ENCODE data around the gene SLMAP. TPM values are rescaled to one million over a fixed set of nuclear protein-coding genes. Genes with fewer than 3 reads are reported as not detected.

SLMAP gene
- total and polyA plus RNA-seq, 10 donors = 7.8 to 77.3 (median 62.9) TPM

DNA sequence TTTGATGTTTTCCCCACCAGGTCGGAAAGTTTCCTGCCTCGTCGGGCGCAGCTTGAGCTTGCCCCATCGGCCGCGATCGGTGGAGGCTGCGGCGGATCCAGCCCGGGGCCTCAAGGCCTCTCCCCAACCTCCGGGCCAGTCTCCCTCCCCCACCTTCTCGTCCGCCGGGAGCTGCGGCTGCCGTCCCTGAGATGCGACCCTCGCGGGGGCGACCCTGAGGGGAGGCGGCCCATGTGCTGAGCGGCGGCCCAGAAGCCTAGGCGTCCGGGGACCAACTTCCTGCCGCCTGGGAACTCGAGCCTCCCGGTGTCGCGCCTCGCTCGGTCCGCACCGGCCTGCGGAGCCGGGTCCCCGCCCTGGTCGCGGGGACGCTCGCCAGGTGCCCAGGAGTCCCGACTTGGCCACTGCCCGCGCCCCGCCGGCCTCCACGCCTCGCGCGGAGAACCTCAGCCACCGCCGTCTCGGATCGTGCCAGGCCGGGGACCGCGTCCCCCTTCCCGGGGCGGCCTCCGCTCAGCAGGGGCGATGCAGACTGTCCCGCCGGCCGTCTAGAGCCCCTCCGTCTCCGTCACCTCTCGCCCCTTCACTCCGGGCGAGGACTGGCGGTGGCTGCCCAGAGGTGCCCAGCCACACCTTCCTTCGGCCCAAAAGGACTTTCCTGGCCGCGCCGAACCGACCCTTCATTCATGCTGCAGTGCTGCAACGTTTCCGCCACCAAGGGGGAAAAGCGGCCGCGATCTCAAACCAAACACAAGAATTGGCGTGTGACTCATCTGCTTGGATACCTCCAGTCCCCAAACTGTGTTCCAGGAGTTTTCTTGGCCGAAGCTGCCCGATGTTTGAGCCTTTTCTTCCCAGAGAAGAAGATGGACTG, 656 bp downstream of the SLMAP start:
- WGBS, 5 donors = 0 to 2% (median 0%) methylated on average over 40 to 84 of the region's 84 CpGs
- Histone ChIP-seq H3K9me3 (no peaks in the 10 kb centered on the region), H3K27ac (peak overlapping the region; percentile 86 to 94 (median 90)), H3K27me3 (replicated peaks in 1 of 7) (no peaks in the 10 kb centered on the region), H3K36me3 (peaks cover 0 to 31% (median 0%) of the 10 kb centered on the region in 6 donors), H3K4me3 (peak overlapping the region; percentile 87 to 98 (median 94)), H3K4me1 (peaks cover 40 to 56% (median 50%) of the 10 kb centered on the region in 6 donors)
- intact Hi-C loops (cut with DNase I; ENCODE audit: low total_unique reads) = loop anchor here (10.0 kb wide), 2 partner anchors 62 to 162 kb away; partner anchors contain the start of genes ARF4 and DENND6A
- TF ChIP-seq POLR2A (IDR thresholded peaks at IDR 0.05) (no peak), CTCF (IDR thresholded peaks at IDR 0.05 in 8 of 11, conservative IDR thresholded peaks at IDR 0.05 in 3 of 11) (no peak), POLR2AphosphoS5 (IDR thresholded peaks at IDR 0.05) (peak in 1 of 3 donors; percentile 11)
- peak; percentile 92 for DNase-seq

- intact Hi-C loops (cut with DNase I; ENCODE audit: low total_unique reads) = loop anchor here (10.0 kb wide), 2 partner anchors 63 to 163 kb away; partner anchors contain the start of genes ARF4 and DENND6A
- Histone ChIP-seq H3K27me3 (replicated peaks in 1 of 7) (no peaks in the 10 kb centered on the region), H3K27ac (peak overlapping the region in 1 of 8 donors; percentile 87), H3K4me1 (peaks cover 40 to 65% (median 54%) of the 10 kb centered on the region in 6 donors), H3K36me3 (peaks cover 0 to 39% (median 0%) of the 10 kb centered on the region in 6 donors), H3K9me3 (no peaks in the 10 kb centered on the region), H3K4me3 (peak overlapping the region; percentile 87 to 98 (median 94))
- TF ChIP-seq POLR2A (IDR thresholded peaks at IDR 0.05) (no peak), POLR2AphosphoS5 (IDR thresholded peaks at IDR 0.05) (no peak), CTCF (IDR thresholded peaks at IDR 0.05 in 8 of 11, conservative IDR thresholded peaks at IDR 0.05 in 3 of 11) (no peak)
- DNase-seq = peak; percentile 79
- 62 to 83% (median 63%) methylated on average over 26 of the region's 26 CpGs for WGBS, 5 donors
Observed at GRCh38 chr3:57757642-57758297, 1.7 kb downstream of the SLMAP start.

DNA sequence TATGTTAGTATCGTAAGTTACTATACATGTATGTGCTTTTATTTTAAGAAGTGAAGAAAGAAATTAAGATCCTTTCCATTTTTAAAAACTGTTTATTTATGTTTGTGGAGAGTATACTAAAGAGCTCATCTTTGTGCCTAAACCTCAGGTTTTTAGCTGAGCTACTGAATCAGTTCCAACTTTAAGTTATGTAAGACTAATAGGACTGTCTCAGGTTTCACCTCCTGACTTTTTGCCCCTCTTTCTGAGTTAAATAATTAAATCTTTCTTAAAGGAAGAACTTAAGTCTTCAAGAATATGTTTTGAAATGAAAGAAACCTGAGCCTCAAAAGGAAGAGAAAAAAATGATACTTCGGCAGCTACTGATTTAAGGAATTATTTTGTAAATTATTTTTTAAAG, 2.6 kb downstream of the SLMAP start:
- WGBS, 5 donors = 84 to 94% (median 87%) methylated on average over 2 of the region's 2 CpGs
- Histone ChIP-seq H3K4me1 (peaks cover 40 to 74% (median 62%) of the 10 kb centered on the region in 6 donors), H3K27ac (no peak overlapping the region), H3K36me3 (peaks cover 0 to 48% (median 0%) of the 10 kb centered on the region in 6 donors), H3K27me3 (replicated peaks in 1 of 7) (no peaks in the 10 kb centered on the region), H3K4me3 (peak overlapping the region in 4 of 8 donors; percentile 91 to 98 (median 96)), H3K9me3 (no peaks in the 10 kb centered on the region)
- no peak for TF ChIP-seq POLR2A (IDR thresholded peaks at IDR 0.05)
- no peak for TF ChIP-seq CTCF (IDR thresholded peaks at IDR 0.05 in 8 of 11, conservative IDR thresholded peaks at IDR 0.05 in 3 of 11)
- TF ChIP-seq POLR2AphosphoS5 (IDR thresholded peaks at IDR 0.05) = no peak
- intact Hi-C loops (cut with DNase I; ENCODE audit: low total_unique reads) = loop anchor here (10.0 kb wide), 2 partner anchors 64 to 164 kb away; partner anchors contain the start of genes ARF4 and DENND6A
- DNase-seq = no peak
